Activated T-helper 9 cell treated with anti-CD3 and anti-CD28 coated beads, Interleukin-2, amount 50 U/mL, for 16 hours (primary cell): ENCODE results near the gene LHFPL6.

Source experiments
- DNase-seq: peaks from one replicate; pipeline ENCODE4 v3.0.0-alpha.2; 2020; ENCODE audit warnings: low read depth

LHFPL6 gene

DNA sequence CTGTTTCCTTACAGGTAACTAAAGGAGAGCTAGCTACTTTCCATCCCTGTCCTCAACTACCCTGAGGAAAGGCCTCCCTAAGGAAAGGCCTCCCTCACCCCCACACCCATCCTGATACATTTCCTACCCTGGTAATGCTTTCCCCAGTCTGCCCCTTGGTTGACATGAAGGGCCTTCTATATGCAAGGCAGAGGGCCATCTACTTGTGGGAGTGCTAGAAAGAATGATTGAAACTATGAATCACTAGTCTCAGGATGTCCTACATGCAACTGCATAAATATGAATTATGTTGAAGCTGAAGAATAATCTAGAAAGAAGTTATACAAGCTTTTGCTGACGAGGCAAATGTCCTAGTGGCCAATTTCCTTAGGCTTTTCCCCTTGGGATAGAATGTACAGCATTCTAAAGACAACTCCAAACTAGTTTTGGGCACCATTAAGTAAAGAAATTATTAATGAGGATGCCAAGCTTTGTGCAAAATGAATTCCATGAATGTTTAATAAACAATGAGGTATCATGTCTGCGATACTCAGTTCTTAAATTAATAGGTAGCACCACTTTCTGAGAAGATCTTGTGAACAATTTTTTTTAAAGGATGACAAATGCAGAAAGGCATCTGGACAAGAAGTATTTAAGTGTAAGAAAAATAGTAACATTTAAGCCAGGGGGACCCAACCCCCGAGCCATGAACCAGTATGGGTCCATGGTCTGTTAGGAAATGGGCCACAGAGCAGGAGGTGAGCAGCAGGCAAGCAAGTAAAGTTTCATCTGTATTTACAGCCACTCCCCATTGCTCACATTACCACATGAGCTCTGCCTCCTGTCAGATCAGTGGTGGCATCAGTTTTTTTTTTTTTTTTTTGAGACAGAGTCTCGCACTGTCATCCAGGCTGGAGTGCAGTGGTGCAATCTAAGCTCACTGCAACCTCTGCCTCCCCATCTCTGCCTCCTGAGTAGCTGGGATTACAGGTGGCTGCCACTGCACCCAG, 223.0 kb downstream of the LHFPL6 start:
- DNase-seq: no peak

- DNase-seq: no peak
Measured at GRCh38 chr13:39379118-39379517, 223.9 kb downstream of the LHFPL6 start.

DNA sequence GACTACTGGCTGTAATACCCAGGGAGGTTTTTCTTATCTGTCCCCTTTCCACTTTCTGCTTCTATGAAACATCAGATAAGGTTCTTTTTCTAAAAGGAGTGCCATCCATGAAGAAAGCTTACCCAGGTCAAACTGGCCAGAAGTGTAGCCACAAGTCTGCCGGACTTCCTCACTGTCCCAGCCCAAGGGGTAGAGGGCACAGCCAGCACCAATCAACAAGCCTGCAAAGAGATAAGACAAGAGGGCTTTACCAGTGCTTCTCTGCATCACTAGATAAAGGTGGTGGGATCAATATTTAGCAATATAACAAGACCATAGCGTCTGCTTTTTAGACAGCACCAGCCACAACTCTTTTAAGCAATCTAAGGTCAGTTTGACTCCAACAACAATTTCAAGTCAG, 224.7 kb downstream of the LHFPL6 start:
- DNase-seq: no peak

DNA sequence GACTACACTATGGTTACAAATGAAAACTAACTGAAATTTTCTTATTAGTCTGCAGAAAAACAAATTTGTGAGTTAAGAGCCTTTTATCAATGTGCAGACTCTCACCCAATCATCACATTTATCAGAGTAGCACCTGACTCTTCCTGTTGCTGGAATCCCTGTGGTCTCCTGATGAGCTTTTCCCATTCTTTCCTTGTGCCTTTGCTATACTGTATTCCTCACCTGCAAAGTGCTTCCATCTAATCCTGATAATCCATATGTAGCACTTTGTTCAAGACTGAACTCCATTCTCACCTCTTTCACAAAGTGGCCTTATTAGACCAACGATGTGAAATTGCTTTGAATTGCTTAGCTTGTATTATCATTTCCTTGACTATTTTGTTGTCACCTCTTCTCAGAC, 225.3 kb downstream of the LHFPL6 start:
- DNase-seq: no peak

GRCh38 chr13:39376076-39376475, 226.9 kb downstream of the LHFPL6 start:
- DNase-seq: no peak

- DNase-seq: no peak
Measured at GRCh38 chr13:39375601-39376000, 227.4 kb downstream of the LHFPL6 start.

DNA sequence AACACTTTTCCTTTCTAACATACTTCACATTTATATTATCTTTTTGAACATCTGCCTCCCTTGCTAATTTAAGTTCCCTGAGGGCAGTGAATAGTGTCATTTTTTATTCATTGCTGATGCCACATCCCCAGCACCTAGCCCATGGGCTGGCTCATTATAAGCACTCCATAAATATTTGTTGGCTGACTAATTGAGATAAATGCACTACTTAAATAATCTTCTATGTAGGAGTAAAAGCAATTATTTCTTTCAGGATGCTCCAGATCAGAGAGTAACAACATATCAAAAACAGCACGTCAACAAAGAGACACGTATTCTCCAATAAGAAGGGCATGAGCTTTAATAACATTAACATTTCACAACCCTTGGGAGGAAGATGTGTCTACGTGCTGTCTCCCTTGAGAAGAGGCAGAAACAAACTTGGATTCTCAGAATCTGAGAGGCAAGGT, 228.2 kb downstream of the LHFPL6 start:
- DNase-seq: no peak

DNA sequence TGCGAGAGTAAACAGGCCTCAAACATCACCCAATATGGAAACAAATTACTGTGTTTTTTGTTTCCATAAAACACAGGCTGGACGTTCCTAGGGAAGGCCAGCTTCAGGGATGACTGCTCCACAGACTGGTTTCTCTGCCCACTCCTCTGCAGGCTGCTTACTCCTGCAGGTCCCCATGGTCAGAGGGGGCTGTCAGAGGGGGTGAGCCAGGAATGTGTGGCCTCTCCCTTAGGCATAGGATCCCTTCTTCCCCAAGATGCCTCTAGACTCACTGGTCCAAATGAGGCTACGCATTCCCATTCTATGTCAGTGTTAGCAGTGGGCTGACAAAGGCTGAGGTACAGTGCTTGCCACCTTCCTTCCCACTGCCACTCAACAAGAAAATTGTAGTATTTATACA, 229.8 kb downstream of the LHFPL6 start:
- no peak for DNase-seq

GRCh38 chr13:39371706-39372105, 231.3 kb downstream of the LHFPL6 start:
- DNase-seq: no peak

DNA sequence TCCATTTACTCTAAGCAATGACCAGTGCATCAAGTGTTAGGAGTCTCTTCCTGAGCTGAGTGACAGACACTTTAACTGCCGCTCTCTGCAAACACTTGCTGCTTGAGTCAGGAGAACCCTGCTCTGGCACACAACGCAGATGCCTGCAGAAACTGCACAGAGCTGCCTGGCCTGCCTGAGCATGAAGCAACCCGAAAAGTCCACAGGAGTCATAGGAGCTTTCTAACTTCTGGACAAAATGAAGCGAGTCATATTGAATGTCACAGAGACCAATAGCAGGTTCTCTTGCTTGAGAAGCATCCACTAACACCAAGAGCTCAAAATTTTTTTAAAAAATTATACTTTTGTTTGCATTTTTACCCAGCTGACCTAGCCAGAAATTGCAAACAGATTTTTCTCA, 232.4 kb downstream of the LHFPL6 start:
- DNase-seq: no peak

DNA sequence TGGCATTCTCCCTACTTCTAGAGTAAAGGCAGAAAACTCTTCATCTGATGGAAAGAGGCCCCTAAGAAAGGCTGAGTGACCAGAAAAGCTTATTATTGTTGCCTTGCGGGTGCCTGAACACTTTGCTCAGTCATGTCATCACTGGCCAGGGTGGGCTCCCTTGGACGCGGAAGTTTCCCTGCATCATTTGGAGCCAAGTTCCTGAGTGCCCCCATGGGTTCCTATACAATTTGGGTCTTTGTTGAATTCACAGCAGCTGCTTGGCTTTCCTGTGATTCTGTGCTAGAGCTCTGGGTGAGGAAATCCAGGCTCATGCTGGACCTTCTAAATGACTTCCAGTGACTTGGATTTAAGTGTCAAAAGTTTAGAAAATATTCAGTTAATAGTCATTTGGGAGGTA, 232.9 kb downstream of the LHFPL6 start:
- DNase-seq: no peak

DNA sequence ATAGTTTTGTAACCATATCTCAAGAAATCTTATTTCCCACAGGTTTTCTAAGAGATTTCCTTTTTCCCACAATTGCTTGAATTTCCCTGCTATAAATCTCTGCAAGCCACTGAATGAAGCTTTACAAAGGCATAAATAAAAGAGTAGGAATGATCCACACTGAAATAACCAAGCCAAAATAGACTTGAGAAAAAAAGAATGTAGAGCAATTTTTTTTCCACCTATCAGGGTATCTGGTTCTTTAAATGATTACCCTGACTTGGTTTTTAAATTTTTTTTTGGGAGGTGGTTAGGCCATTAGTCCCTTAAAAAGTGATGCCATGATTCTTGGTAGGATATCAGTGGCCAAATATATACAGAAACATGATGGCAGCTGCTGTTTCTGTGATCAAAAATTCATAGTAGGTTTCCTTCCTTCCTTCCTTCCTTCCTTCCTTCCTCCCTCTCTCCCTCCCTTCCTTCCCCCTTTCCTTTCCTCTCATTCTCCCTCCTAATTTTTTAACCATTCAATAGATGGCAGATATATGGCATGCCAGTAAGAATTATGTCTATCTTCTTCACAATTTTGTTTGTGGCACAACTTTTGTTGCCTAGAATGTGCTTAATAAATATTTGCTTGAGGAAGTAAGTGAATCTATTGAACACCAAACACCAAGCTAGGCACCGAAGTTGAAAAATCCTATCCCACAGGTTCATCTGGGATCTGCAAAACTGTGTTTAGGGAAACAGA, 233.7 kb downstream of the LHFPL6 start:
- no peak for DNase-seq

GRCh38 chr13:39365879-39366278, 237.1 kb downstream of the LHFPL6 start:
- DNase-seq: no peak

GRCh38 chr13:39364947-39365468, 238.0 kb downstream of the LHFPL6 start:
- DNase-seq: no peak

- DNase-seq: no peak
Measured at GRCh38 chr13:39363382-39363772, 239.6 kb downstream of the LHFPL6 start.

DNA sequence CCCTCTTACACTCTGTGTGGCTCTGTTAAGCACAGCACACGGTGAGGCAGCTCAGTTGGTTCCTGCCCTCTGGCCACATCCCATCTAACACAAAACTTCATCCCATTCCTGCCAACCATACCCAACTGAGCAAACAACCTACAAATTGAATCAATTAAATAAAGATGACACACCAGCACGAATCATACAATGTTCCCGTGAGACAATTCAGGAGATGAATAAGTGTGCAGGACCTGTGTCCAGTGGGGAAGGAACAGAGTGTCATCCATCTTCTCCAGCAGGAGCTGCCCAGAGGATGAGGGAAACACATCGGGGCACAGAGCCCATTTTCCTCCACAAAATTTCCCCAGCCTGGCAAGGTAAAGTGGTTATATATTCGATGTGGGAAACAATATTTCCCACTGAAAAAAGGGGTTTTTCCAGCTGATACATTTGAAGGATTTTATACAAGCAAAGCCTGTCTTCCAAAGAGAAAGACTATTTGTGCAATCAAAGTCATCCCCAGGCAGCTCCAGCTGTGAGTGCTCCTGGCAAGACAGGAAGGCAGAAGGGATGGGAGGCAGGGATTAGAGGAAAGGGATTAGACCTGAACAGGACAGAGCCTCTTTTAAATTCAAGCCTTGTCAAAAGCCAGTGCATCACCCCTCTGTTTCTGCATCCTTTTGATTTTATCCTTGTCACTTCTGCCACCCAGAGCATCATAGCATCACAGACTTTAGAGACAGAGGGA, 240.2 kb downstream of the LHFPL6 start:
- DNase-seq: no peak

GRCh38 chr13:39353988-39354387, 249.0 kb downstream of the LHFPL6 start:
- DNase-seq: no peak

DNA sequence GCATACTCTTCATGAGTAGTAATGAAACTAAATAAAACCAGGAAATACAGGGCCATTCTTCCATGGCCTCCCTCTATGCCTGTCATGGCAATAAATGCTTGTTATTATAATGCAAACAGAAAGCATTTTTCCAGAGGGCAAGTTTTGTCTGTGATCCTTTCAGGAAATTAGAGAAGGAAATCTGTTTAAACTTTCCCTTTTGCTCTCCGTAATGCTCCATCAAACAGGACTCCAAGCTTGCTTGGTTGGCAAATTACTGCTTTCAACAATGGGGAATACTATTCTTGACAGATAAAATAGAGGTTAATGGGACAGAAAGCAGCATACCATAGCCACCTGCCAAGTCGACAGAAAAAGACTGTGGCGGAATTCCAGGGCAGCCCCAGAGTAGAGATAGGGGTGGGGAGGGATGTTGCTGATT, 252.5 kb downstream of the LHFPL6 start:
- no peak for DNase-seq

DNA sequence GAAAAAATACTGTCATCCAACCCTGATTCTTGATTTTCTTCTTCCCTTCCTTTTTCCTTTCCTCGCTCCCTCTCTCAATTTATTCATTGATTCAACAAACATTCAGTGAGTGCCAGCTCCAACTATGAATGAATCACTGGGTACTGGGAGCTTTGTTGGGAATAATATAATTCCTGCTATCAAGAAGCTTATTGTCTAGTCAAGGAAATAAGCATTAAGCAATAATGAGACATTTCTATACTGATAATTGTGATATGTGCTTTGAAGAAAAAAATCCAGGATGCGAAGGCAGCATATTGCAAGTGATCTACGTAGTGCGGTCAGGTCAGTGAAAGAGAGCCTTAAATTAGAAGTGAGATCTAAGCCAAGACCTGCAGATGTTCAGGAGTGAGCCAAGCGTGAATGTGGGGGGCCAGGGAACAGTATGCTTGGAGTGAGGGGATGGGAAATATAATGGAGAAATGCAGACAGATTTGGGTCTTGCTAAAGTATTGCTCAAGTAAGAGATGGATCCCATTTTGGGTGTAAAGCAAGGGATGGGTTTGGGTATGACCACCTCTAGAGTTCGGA, 253.5 kb downstream of the LHFPL6 start:
- no peak for DNase-seq

DNA sequence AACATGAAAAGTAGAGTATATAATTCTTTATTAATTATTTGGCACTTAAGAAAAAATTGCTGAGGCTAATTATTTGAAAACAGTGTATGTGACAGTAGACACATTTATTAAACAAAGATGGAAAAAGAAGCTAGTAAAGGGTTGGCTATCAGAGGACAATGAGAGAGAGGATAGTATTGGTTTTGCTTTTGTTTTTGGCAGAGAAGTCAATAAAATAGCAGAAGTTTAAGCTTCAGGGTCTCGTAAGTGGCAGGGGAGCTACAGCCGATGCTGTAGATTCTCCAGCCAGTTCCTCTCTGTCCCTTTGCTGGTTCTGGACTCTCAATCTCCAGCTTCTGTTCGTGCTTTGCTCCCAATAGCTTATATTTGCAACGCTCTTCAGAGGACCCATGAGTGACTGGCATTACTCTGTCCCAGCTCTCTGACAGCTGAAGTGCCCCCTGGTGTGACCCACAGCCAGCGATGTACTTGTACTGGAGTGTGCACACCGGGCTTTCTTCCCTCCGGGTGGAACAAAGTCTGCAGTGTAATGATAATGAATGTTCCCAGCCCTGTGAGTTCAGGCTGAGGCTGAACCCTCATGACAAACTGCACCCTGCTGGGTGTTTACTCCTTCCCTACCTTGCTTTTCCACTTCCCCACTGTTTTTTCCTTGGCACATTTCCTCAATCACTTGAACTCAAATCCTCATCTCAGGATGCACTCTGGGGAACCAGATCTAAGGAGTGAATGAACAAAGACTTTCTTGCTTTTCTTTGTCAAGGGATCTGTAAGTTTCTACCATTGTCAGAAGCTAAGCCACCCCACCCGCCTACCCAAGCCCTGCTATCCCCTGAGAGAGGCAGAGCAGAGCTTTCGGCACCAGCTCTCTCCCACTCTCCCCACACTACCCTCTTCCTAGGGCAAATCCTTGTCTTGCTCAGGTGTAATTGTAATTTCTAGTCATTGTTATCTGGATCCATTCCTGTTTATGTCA, 254.8 kb downstream of the LHFPL6 start:
- DNase-seq: no peak

DNA sequence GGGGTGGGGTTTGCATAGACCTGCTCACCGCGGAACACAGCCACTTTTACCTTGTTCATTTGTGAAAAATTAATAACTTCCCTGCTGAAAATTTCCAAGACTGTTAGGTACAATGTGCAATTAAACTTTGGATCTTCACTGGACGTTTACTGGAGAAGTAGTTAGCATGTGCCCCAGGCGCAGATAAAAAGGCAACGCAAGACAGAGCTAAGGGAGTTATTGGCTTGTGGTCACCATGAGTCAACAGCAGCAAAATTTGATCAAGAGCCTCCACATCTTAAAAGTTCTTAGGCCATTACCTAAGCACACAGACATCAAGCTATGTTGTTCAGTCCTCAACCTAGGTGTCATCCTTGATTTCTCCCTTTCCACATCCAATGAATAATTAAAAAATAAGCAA, 257.0 kb downstream of the LHFPL6 start:
- no peak for DNase-seq
